ENCODE results near the gene HEATR3. TPM values are rescaled to one million over a fixed set of nuclear protein-coding genes. Genes with fewer than 3 reads are reported as not detected.

The HEATR3 gene
- total and polyA plus RNA-seq, 2 donors (not counting 1 experiment from before 2014, with no cell fraction given) = 15.0 to 23.9 TPM

DNA sequence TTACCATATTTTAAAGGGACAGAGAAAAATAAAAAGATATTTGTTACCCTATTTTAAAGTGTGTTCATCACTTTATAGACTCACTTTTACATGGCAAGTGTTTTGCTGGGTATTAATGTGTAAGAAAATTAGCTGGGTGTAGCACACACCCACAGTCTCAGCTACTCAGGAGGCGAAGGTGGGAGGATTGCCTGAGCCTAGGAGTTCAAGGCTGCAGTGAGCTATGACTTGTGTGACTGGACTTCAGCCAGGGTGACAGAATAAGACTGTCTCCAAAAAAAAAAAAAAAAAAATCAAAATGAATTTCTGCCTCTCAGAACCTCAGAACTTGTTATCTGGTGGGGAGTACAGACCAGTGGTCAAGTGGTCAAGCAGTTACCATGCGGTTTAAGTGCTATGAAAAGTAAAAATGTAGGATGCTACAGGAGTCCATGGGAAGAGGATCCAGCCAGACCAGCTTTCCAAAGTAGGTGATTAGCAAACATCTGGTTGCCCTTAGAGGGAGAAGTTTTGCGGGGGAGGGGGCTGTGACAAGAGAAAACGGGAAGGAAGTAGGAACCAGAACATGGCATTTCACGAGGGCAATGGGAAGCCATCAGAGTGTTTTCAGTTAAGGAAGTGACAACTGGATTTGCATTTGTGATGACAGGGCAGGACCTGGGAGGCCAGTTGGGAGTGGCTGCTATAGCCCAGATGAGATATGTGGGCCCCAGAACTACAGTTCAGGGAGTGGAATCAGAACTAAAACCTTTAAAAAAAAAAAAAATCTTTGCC, 26.8 kb upstream of the HEATR3 start:
- H3K79me2 ChIP-seq (ENCODE audit: control insufficient read depth, insufficient read depth, low read length) = no peaks in the 10 kb centered on the region
- no peak overlapping the region for H3K4me3 ChIP-seq (replicated peaks in 1 of 4; ENCODE audit: control extremely low read depth in 1 of 4, insufficient read depth in 1 of 4, low read depth in 3 of 4, low read length in 4 of 4)
- no peak overlapping the region for H2AFZ ChIP-seq (ENCODE audit: low read length)
- no peaks in the 10 kb centered on the region for H3K4me1 ChIP-seq (ENCODE audit: control insufficient read depth, extremely low read depth, insufficient read depth, low read length)
- no peaks in the 10 kb centered on the region for H3K9me3 ChIP-seq (ENCODE audit: control insufficient read depth, insufficient read depth, low read depth, low read length)
- peaks cover 4% of the 10 kb centered on the region for H3K27me3 ChIP-seq (ENCODE audit: control insufficient read depth, insufficient read depth, low read length)
- no peaks in the 10 kb centered on the region for H4K20me1 ChIP-seq (ENCODE audit: control insufficient read depth, extremely low read depth, insufficient read depth, low read length)
- H3K4me2 ChIP-seq (ENCODE audit: extremely low read depth, insufficient read depth, low read length) = no peak overlapping the region
- H3K27ac ChIP-seq (ENCODE audit: insufficient read depth, low read length) = no peak overlapping the region
- DNase-seq (ENCODE audit: low read depth in 2 of 2) = no peak
- TF ChIP-seq, protein P1, sequence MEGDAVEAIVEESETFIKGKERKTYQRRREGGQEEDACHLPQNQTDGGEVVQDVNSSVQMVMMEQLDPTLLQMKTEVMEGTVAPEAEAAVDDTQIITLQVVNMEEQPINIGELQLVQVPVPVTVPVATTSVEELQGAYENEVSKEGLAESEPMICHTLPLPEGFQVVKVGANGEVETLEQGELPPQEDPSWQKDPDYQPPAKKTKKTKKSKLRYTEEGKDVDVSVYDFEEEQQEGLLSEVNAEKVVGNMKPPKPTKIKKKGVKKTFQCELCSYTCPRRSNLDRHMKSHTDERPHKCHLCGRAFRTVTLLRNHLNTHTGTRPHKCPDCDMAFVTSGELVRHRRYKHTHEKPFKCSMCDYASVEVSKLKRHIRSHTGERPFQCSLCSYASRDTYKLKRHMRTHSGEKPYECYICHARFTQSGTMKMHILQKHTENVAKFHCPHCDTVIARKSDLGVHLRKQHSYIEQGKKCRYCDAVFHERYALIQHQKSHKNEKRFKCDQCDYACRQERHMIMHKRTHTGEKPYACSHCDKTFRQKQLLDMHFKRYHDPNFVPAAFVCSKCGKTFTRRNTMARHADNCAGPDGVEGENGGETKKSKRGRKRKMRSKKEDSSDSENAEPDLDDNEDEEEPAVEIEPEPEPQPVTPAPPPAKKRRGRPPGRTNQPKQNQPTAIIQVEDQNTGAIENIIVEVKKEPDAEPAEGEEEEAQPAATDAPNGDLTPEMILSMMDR (conservative IDR thresholded peaks at IDR 0.05 in 1 of 2, IDR thresholded peaks at IDR 0.05 in 1 of 2; ENCODE audit: low read depth in 1 of 2, low read length in 2 of 2) = no peak
- TF ChIP-seq EZH2 (IDR thresholded peaks at IDR 0.05; ENCODE audit: low read length, missing control alignments) = no peak
- H3K9ac ChIP-seq (ENCODE audit: insufficient read depth, low read length) = no peak overlapping the region
- H3K36me3 ChIP-seq (ENCODE audit: control insufficient read depth, insufficient read depth, low read length) = no peaks in the 10 kb centered on the region

DNA sequence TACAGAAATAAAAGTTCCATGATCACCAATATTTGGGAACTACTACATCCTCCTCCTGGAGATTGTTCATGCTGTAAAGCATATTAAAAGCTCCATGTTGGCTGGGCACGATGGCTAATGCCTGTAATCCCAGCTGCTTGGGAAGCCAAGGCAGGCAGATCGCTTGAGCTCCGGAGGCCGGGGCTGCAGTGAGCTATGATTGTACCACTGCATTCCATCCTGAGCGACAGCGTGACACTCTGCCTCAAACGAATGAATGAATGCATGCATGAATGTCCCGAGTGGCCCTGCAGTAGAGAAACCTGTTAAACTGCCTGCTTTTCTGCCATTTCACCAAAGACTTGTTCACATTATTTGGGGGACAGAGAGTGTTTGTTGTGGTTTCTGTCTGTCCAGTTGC, 25.8 kb upstream of the HEATR3 start:
- no peak overlapping the region for H3K4me2 ChIP-seq (ENCODE audit: extremely low read depth, insufficient read depth, low read length)
- H3K9ac ChIP-seq (ENCODE audit: insufficient read depth, low read length) = no peak overlapping the region
- H2AFZ ChIP-seq (ENCODE audit: low read length) = no peak overlapping the region
- TF ChIP-seq, protein P1 (conservative IDR thresholded peaks at IDR 0.05 in 1 of 2, IDR thresholded peaks at IDR 0.05 in 1 of 2; ENCODE audit: low read depth in 1 of 2, low read length in 2 of 2) = no peak
- TF ChIP-seq EZH2 (IDR thresholded peaks at IDR 0.05; ENCODE audit: low read length, missing control alignments) = no peak
- no peak overlapping the region for H3K4me3 ChIP-seq (replicated peaks in 1 of 4; ENCODE audit: control extremely low read depth in 1 of 4, insufficient read depth in 1 of 4, low read depth in 3 of 4, low read length in 4 of 4)
- H3K36me3 ChIP-seq (ENCODE audit: control insufficient read depth, insufficient read depth, low read length) = no peaks in the 10 kb centered on the region
- H3K27ac ChIP-seq (ENCODE audit: insufficient read depth, low read length) = no peak overlapping the region
- no peaks in the 10 kb centered on the region for H3K79me2 ChIP-seq (ENCODE audit: control insufficient read depth, insufficient read depth, low read length)
- no peaks in the 10 kb centered on the region for H3K9me3 ChIP-seq (ENCODE audit: control insufficient read depth, insufficient read depth, low read depth, low read length)
- no peaks in the 10 kb centered on the region for H3K4me1 ChIP-seq (ENCODE audit: control insufficient read depth, extremely low read depth, insufficient read depth, low read length)
- H4K20me1 ChIP-seq (ENCODE audit: control insufficient read depth, extremely low read depth, insufficient read depth, low read length) = no peaks in the 10 kb centered on the region
- peaks cover 4% of the 10 kb centered on the region for H3K27me3 ChIP-seq (ENCODE audit: control insufficient read depth, insufficient read depth, low read length)
- no peak for DNase-seq (ENCODE audit: low read depth in 2 of 2)

DNA sequence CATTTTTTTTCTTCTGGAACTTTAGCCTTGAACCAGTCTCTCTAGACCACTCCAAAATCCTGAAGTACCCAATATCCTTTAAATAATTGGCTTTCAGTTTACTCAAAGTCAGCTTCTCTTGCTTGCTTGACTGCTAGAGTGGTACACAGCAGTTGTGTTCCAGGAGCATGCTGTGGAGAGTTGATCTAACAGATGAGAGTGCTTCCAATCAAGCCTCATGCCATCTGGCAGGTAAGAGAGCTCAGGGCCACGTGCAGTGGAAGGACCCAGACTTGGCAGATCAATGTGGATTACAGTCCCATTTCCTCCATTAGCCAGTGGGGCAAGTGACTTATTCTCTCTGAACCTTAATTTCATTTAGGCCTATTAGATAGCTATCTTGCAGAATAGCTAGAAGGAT, 25.1 kb upstream of the HEATR3 start:
- Histone ChIP-seq H3K9me3 (ENCODE audit: control insufficient read depth, insufficient read depth, low read depth, low read length) (no peaks in the 10 kb centered on the region), H3K4me3 (replicated peaks in 1 of 4; ENCODE audit: control extremely low read depth in 1 of 4, insufficient read depth in 1 of 4, low read depth in 3 of 4, low read length in 4 of 4) (no peak overlapping the region), H3K4me2 (ENCODE audit: extremely low read depth, insufficient read depth, low read length) (no peak overlapping the region), H4K20me1 (ENCODE audit: control insufficient read depth, extremely low read depth, insufficient read depth, low read length) (no peaks in the 10 kb centered on the region), H2AFZ (ENCODE audit: low read length) (no peak overlapping the region), H3K27me3 (ENCODE audit: control insufficient read depth, insufficient read depth, low read length) (peaks cover 4% of the 10 kb centered on the region), H3K79me2 (ENCODE audit: control insufficient read depth, insufficient read depth, low read length) (no peaks in the 10 kb centered on the region), H3K27ac (ENCODE audit: insufficient read depth, low read length) (no peak overlapping the region), H3K4me1 (ENCODE audit: control insufficient read depth, extremely low read depth, insufficient read depth, low read length) (no peaks in the 10 kb centered on the region), H3K9ac (ENCODE audit: insufficient read depth, low read length) (no peak overlapping the region), H3K36me3 (ENCODE audit: control insufficient read depth, insufficient read depth, low read length) (no peaks in the 10 kb centered on the region)
- TF ChIP-seq, protein P1 (conservative IDR thresholded peaks at IDR 0.05 in 1 of 2, IDR thresholded peaks at IDR 0.05 in 1 of 2; ENCODE audit: low read depth in 1 of 2, low read length in 2 of 2) = no peak
- TF ChIP-seq EZH2 (IDR thresholded peaks at IDR 0.05; ENCODE audit: low read length, missing control alignments) = no peak
- no peak for DNase-seq (ENCODE audit: low read depth in 2 of 2)
